DND-41 (cell line): Measurements from ENCODE around the gene RNU6-8.

Experiments
- ATAC-seq: fragments of 200-7000 bp; cut with Tn5 transposase; 3 replicates; pipeline ENCODE4 v1.9.1; 2021; ENCODE audit warnings: low read depth; ENCODE audit not compliant: insufficient read depth
- DNase-seq: peaks from one replicate; pipeline ENCODE4 v3.0.0-alpha.2; 2020
- H2AFZ ChIP-seq: 2 replicates; pipeline ENCODE4 v1.6.0; 2012; ENCODE audit warnings: low read depth, low read length
- H3K27ac ChIP-seq: 2 replicates; pipeline ENCODE4 v1.5.1; 2012; ENCODE audit warnings: low read length, inconsistent platforms
- H3K27me3 ChIP-seq: fragments of 200-600 bp; sonication (generic); 2 replicates; pipeline ENCODE4 v1.6.0; 2012; ENCODE audit warnings: low read length, mild to moderate bottlenecking, inconsistent platforms; ENCODE audit not compliant: insufficient read depth, poor library complexity
- H3K36me3 ChIP-seq: 2 replicates; pipeline ENCODE4 v1.5.1; 2012; ENCODE audit warnings: low read length, inconsistent platforms; ENCODE audit not compliant: insufficient read depth
- H3K4me1 ChIP-seq: 2 replicates; pipeline ENCODE4 v1.5.1; 2012; ENCODE audit warnings: mild to moderate bottlenecking, low read length; ENCODE audit not compliant: insufficient read depth
- H3K4me2 ChIP-seq: 2 replicates; pipeline ENCODE4 v1.6.0; 2012; ENCODE audit warnings: mild to moderate bottlenecking, moderate library complexity, low read length, inconsistent platforms; ENCODE audit not compliant: insufficient read depth
- H3K4me3 ChIP-seq, 2 experiments: fragments of 200-600 bp in 1 of 2; shearing (Covaris generic) in 1 of 2; 2 replicates each; pipeline ENCODE4 v1.5.1; 2012 to 2016; ENCODE audit warnings: inconsistent platforms in 2 of 2, low read length in 2 of 2, mild to moderate bottlenecking in 2 of 2, low read depth in 1 of 2, moderate library complexity in 1 of 2
- H3K79me2 ChIP-seq: 2 replicates; pipeline ENCODE4 v1.6.0; 2012; ENCODE audit warnings: low read length, inconsistent platforms; ENCODE audit not compliant: insufficient read depth
- H3K9ac ChIP-seq: 2 replicates; pipeline ENCODE4 v1.6.0; 2012; ENCODE audit warnings: low read depth, mild to moderate bottlenecking, inconsistent platforms, low read length, moderate library complexity
- H3K9me3 ChIP-seq: 2 replicates; pipeline ENCODE4 v1.5.1; 2012; ENCODE audit warnings: low read length, moderate library complexity, mild to moderate bottlenecking, inconsistent platforms; ENCODE audit not compliant: insufficient read depth, severe bottlenecking
- H4K20me1 ChIP-seq: 2 replicates; pipeline ENCODE4 v1.6.0; 2012; ENCODE audit warnings: low read length; ENCODE audit not compliant: insufficient read depth
- CTCF ChIP-seq: IDR thresholded peaks from 2 replicates; pipeline ENCODE4 v1.5.1; 2012; ENCODE audit warnings: borderline replicate concordance, low read length, moderate library complexity, mild to moderate bottlenecking; ENCODE audit not compliant: poor library complexity, severe bottlenecking; ENCODE audit errors: extremely low read depth
- EZH2 ChIP-seq: IDR thresholded peaks from 3 replicates; pipeline ENCODE4 v1.6.1; 2012; ENCODE audit warnings: borderline replicate concordance, low read depth, mild to moderate bottlenecking, moderate library complexity, low read length, inconsistent platforms; ENCODE audit not compliant: severe bottlenecking

The RNU6-8 gene

GRCh38 chr14:32201816-32202490 lies 1.1 kb downstream of the RNU6-8 start, which contains the start of gene RNU6-7:
Gene RNU6-7, plus strand, starts transcription at chr14:32202045.
- no peak for ATAC-seq
- TF ChIP-seq EZH2 (peak; percentile 13), CTCF (no peak)
- Histone ChIP-seq H3K36me3 (no peaks in the 10 kb centered on the region), H3K9me3 (no peaks in the 10 kb centered on the region), H3K79me2 (no peaks in the 10 kb centered on the region), H3K4me2 (peak within 1 kb of the TSS; percentile 86), H3K4me1 (peaks cover 37% of the 10 kb centered on the region), H3K27me3 (peaks cover 45% of the 10 kb centered on the region), H4K20me1 (no peaks in the 10 kb centered on the region), H2AFZ (peak within 1 kb of the TSS; percentile 70), H3K9ac (peak within 1 kb of the TSS; percentile 49), H3K4me3 (peak within 1 kb of the TSS; percentile 32 to 63; a peak in 3 of 4 replicates), H3K27ac (no peak within 1 kb of the TSS)
- DNase-seq: no peak

- peak overlapping the region; percentile 37 for H3K9ac ChIP-seq
- H3K27ac ChIP-seq: no peak overlapping the region
- peak; percentile 41 for ATAC-seq
These were observed 1.8 kb downstream of the RNU6-8 start for GRCh38 chr14:32201193-32201815.

GRCh38 chr14:32200368-32201192 lies 2.5 kb downstream of the RNU6-8 start:
- H4K20me1 ChIP-seq: no peaks in the 10 kb centered on the region
- ATAC-seq: 0 out of 3 replicates have a peak, but pooled peaks have one; percentile 1
- H3K36me3 ChIP-seq: no peaks in the 10 kb centered on the region
- peak overlapping the region; percentile 86 for H3K4me2 ChIP-seq
- peak overlapping the region; percentile 32 to 63; a peak in 3 of 4 replicates for H3K4me3 ChIP-seq
- peaks cover 37% of the 10 kb centered on the region for H3K4me1 ChIP-seq
- H3K27ac ChIP-seq: no peak overlapping the region
- TF ChIP-seq CTCF: no peak
- no peak for TF ChIP-seq EZH2
- H3K79me2 ChIP-seq: no peaks in the 10 kb centered on the region
- H2AFZ ChIP-seq: peak overlapping the region; percentile 70
- H3K9me3 ChIP-seq: no peaks in the 10 kb centered on the region
- DNase-seq: no peak
- peaks cover 45% of the 10 kb centered on the region for H3K27me3 ChIP-seq
- H3K9ac ChIP-seq: no peak overlapping the region

More at GRCh38 chr14:32201193-32201815, 1.8 kb downstream of the RNU6-8 start:
- H3K4me1 ChIP-seq: peaks cover 37% of the 10 kb centered on the region
- H3K4me3 ChIP-seq: peak overlapping the region; percentile 32 to 63; a peak in 3 of 4 replicates
- H3K9me3 ChIP-seq: no peaks in the 10 kb centered on the region
- no peaks in the 10 kb centered on the region for H4K20me1 ChIP-seq
- H2AFZ ChIP-seq: peak overlapping the region; percentile 70
- peak; percentile 68 for TF ChIP-seq EZH2
- TF ChIP-seq CTCF: no peak
- peak overlapping the region; percentile 86 for H3K4me2 ChIP-seq
- peaks cover 45% of the 10 kb centered on the region for H3K27me3 ChIP-seq
- H3K79me2 ChIP-seq: no peaks in the 10 kb centered on the region
- no peaks in the 10 kb centered on the region for H3K36me3 ChIP-seq
- DNase-seq: peak; percentile 51
